T47D (cell line): ENCODE data around the gene GABRB1.

Source experiments
- DNase-seq, 2 experiments: peaks; one replicate each; pipeline versions ENCODE4 v3.0.0 to v3.0.0-alpha.2; 2011 to 2012; ENCODE audit warnings: low read depth in 1 of 2, low spot score in 1 of 2
- JUND ChIP-seq: IDR thresholded peaks from 2 replicates; pipeline ENCODE4 v1.6.1; 2012; ENCODE audit warnings: low read depth
- in situ Hi-C: cut with HindIII; loops from 2 replicates; pipeline ENCODE4 v1.10.0; 2016; ENCODE audit warnings: low sequenced_read_pairs, low pct_unique_long_range_greater_than_20kb

The GABRB1 gene

DNA sequence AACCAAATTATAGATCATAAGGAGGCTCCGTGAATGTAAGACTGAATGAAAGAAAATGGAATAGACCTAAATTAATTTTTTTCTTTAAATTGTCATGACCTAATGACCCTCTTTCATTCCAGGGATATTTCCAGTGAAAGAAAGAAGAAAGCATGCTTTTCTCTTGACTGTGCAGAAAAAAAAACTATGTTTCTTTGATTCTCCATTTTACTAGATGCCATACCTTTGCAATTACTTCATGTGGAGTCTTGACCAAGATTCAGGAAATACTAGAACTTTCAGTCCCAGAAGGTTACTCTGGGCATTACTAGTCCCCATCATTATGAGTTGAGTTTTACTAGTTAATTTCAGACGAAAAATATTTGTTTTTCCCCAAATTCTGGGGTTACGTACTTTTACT, 438.6 kb downstream of the GABRB1 start:
- DNase-seq, result no peak
- no peak for TF ChIP-seq JUND
- in situ Hi-C loops, result no loop called here

DNA sequence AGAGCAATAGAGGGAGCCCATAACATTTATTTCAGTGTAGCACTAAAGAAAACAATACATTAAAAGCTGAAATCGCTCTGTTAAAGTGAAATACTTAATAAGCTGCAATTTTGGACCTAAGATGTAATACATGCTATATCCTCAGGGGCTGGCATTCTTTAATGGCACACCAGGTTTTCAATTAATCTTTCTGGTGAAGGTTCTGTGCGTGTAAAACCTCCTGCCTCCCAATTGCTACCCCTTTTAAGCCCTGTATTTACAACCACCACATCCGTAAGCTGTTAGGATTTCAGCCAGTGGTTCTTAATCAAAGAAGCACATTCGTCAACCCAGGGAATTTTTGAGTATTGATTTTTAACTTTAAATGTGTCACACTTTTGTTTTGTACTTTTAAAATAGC, 439.7 kb downstream of the GABRB1 start:
- TF ChIP-seq JUND, result no peak
- DNase-seq, result no peak
- in situ Hi-C loops, result no loop called here

DNA sequence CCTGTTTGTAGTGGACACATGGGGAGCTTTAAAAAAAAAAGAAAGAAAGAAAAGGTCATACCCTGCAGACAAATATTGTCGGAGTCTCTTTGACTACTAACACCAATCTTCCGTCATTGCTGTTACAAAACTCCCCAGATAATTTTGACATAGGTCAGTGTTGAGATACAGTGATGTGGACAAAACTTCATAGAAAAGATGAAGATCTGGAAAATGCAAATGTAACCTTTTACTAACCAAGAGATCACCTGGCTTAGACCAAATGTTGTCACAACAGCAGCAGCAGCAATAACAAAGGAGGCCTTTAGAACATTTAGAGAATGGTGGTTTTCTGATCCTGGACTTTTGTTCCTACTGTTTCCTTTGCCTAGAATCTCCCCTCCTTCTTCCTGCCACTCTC, 440.2 kb downstream of the GABRB1 start:
- in situ Hi-C loops, result no loop called here
- DNase-seq, result no peak
- TF ChIP-seq JUND, result no peak

DNA sequence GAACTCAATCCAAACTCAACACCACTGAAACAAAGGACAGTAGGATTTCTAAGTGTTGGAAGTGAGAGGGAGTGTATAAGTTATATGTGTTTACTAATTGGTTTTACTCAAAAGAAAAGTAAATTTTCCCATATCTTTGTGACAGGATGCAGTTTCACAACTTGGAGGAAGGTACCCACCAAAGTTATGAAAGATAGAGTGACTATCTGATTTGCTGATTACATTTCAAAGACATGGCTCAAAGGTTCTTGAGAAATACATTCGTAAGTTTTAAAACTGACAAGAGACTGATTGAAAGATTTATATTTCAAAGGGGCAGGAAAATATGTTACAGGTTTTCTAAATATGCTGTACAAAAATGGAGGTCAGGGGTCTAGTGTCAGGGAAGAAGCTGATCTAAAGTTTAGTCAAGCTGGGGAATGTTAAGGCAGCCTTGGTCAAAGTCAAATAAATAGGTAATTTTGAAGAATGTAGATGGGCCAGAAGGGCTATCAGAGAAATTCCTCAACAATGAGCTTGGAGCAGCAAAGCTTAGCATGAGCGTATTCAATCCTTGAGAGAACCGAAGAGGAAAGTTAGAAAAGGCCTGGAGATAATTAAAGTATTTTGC, 441.9 kb downstream of the GABRB1 start:
- no peak for TF ChIP-seq JUND
- in situ Hi-C loops, result no loop called here
- DNase-seq, result no peak

- TF ChIP-seq JUND, result no peak
- in situ Hi-C loops, result no loop called here
- DNase-seq, result no peak
Observed at GRCh38 chr4:47474799-47475198, 443.4 kb downstream of the GABRB1 start.

DNA sequence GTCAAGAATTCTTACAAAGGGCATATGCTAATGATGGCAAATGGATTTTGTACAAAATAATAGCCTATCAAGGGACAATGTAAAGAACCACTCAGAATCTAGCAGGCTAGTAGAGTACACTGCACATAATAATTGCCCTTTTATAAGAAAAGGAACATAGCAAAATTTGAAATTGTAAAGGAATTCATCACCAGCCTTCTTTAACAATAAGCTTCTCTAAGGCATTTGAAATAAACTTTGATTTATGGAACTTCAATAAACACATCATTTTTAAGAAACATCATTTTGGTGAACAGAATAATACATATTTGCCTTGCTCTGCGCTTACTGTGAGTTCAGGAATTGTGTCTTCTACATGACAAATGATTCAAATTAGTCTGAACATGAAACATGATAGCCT, 444.0 kb downstream of the GABRB1 start:
- DNase-seq, result no peak
- in situ Hi-C loops, result no loop called here
- TF ChIP-seq JUND, result no peak
